ENCODE results near the gene CCNI.

DNA sequence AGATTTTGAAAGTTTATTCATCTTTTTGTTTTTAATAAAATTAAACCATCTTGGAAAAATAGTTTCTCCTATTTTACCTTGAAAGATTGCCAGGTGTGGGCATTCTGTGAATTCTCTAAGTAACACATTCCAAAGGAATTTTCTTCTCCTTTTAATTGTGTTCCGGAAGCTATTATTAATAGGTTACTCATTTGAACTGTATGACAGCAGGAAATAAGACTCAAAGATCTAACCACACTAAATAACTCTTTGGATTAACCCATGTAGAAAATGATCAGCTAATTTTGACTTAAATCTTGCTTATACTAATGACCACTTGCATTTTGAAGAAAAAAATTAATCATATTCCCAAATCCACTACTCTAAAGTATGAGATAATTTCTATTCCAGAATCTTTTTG, 17.6 kb upstream of the CCNI start:
- TF ChIP-seq, protein P1, sequence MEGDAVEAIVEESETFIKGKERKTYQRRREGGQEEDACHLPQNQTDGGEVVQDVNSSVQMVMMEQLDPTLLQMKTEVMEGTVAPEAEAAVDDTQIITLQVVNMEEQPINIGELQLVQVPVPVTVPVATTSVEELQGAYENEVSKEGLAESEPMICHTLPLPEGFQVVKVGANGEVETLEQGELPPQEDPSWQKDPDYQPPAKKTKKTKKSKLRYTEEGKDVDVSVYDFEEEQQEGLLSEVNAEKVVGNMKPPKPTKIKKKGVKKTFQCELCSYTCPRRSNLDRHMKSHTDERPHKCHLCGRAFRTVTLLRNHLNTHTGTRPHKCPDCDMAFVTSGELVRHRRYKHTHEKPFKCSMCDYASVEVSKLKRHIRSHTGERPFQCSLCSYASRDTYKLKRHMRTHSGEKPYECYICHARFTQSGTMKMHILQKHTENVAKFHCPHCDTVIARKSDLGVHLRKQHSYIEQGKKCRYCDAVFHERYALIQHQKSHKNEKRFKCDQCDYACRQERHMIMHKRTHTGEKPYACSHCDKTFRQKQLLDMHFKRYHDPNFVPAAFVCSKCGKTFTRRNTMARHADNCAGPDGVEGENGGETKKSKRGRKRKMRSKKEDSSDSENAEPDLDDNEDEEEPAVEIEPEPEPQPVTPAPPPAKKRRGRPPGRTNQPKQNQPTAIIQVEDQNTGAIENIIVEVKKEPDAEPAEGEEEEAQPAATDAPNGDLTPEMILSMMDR (IDR thresholded peaks at IDR 0.05) = no peak
- TF ChIP-seq POLR2A (IDR thresholded peaks at IDR 0.05) = no peak
